Esophagus muscularis mucosa (tissue), 4 donors: ENCODE data around the gene CTSD.

Source experiments
- CTCF ChIP-seq, 3 experiments: fragments of 200-600 bp in 2 of 3; fragments of 450-650 bp in 1 of 3; sonication (generic) in 2 of 3; IDR thresholded peaks; one replicate each; pipeline ENCODE4 v1.5.1; 2017 to 2019; ENCODE audit warnings: antibody characterized with exemption in 3 of 3, mild to moderate bottlenecking in 2 of 3, moderate library complexity in 1 of 3
- EP300 ChIP-seq: sonication (generic); formaldehyde crosslinking; IDR thresholded peaks from one replicate; pipeline ENCODE4 v1.6.1; 2017; ENCODE audit warnings: antibody characterized with exemption
- POLR2A ChIP-seq: fragments of 450-650 bp; IDR thresholded peaks from one replicate; pipeline ENCODE4 v1.6.1; 2017; ENCODE audit warnings: antibody characterized with exemption, moderate library complexity, mild to moderate bottlenecking, low read depth
- POLR2AphosphoS5 ChIP-seq, 2 donors: sonication (generic); formaldehyde crosslinking; IDR thresholded peaks; one replicate each; pipeline ENCODE4 v1.6.1; 2017; ENCODE audit warnings: antibody characterized with exemption in 2 of 2

GRCh38 chr11:1714908-1715885 lies 48.5 kb downstream of the CTSD start:
- TF ChIP-seq CTCF (IDR thresholded peaks at IDR 0.05): no peak
- TF ChIP-seq EP300: no peak
- TF ChIP-seq POLR2AphosphoS5 (IDR thresholded peaks at IDR 0.05): no peak
- TF ChIP-seq POLR2A: no peak
